Measurements from ENCODE around the gene CCR5. TPM values are rescaled to one million over a fixed set of nuclear protein-coding genes. Genes with fewer than 3 reads are reported as not detected.

Gene CCR5
- total RNA-seq, 1 experiment from 2014 or later = not detected

GRCh38 chr3:46420931-46421330 lies 50.2 kb downstream of the CCR5 start:
- CTCF ChIA-PET = no interaction called here
- no peaks in the 10 kb centered on the region for H3K9me3 ChIP-seq (ENCODE audit: low read length)
- DNase-seq (no peak), ATAC-seq (no peak)
- H3K9ac ChIP-seq (ENCODE audit: low read length) = no peak overlapping the region
- H4K20me1 ChIP-seq (ENCODE audit: low read length) = no peaks in the 10 kb centered on the region
- H3K4me2 ChIP-seq (ENCODE audit: low read length) = no peak overlapping the region
- TF ChIP-seq, protein P1, sequence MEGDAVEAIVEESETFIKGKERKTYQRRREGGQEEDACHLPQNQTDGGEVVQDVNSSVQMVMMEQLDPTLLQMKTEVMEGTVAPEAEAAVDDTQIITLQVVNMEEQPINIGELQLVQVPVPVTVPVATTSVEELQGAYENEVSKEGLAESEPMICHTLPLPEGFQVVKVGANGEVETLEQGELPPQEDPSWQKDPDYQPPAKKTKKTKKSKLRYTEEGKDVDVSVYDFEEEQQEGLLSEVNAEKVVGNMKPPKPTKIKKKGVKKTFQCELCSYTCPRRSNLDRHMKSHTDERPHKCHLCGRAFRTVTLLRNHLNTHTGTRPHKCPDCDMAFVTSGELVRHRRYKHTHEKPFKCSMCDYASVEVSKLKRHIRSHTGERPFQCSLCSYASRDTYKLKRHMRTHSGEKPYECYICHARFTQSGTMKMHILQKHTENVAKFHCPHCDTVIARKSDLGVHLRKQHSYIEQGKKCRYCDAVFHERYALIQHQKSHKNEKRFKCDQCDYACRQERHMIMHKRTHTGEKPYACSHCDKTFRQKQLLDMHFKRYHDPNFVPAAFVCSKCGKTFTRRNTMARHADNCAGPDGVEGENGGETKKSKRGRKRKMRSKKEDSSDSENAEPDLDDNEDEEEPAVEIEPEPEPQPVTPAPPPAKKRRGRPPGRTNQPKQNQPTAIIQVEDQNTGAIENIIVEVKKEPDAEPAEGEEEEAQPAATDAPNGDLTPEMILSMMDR (conservative IDR thresholded peaks at IDR 0.05; ENCODE audit: low read depth, low read length) = no peak
- no peak for TF ChIP-seq EZH2 (IDR thresholded peaks at IDR 0.05; ENCODE audit: low read length, unreplicated experiment)
- no peak for TF ChIP-seq EZH2phosphoT487 (IDR thresholded peaks at IDR 0.05; ENCODE audit: borderline replicate concordance, low read length)
- no peaks in the 10 kb centered on the region for H3F3A ChIP-seq (ENCODE audit: low read length, unreplicated experiment)
- POLR2A ChIA-PET (ENCODE audit: unreplicated experiment) = no interaction called here
- peaks cover 27% of the 10 kb centered on the region for H3K4me1 ChIP-seq (ENCODE audit: insufficient read depth, low read length)
- no peak overlapping the region for H3K27ac ChIP-seq (ENCODE audit: low read length)
- no peaks in the 10 kb centered on the region for H3K79me2 ChIP-seq (ENCODE audit: low read length)
- no peaks in the 10 kb centered on the region for H3K27me3 ChIP-seq (ENCODE audit: low read length)
- H2AFZ ChIP-seq (ENCODE audit: low read length) = no peak overlapping the region
- intact Hi-C loops (cut with micrococcal nuclease) = no loop called here
- no peaks in the 10 kb centered on the region for H3K36me3 ChIP-seq (ENCODE audit: low read depth, low read length)
- no peaks in the 10 kb centered on the region for H3K9me2 ChIP-seq (replicated peaks; ENCODE audit: low read length)
- BruUV-seq (replicated peaks) = no TSS peak
- no peak overlapping the region for H3K4me3 ChIP-seq (ENCODE audit: low read length)

- ATAC-seq = peak; percentile 100
- peaks cover 37% of the 10 kb centered on the region for H3K4me1 ChIP-seq (ENCODE audit: insufficient read depth, low read length)
- TF ChIP-seq, protein P1 (conservative IDR thresholded peaks at IDR 0.05; ENCODE audit: low read depth, low read length) = no peak
- no peak for TF ChIP-seq EZH2 (IDR thresholded peaks at IDR 0.05; ENCODE audit: low read length, unreplicated experiment)
- TF ChIP-seq EZH2phosphoT487 (IDR thresholded peaks at IDR 0.05; ENCODE audit: borderline replicate concordance, low read length) = no peak
- H3F3A ChIP-seq (ENCODE audit: low read length, unreplicated experiment) = no peaks in the 10 kb centered on the region
- H3K27ac ChIP-seq (ENCODE audit: low read length) = peak overlapping the region; percentile 72
- H3K36me3 ChIP-seq (ENCODE audit: low read depth, low read length) = no peaks in the 10 kb centered on the region
- no peak overlapping the region for H3K4me3 ChIP-seq (ENCODE audit: low read length)
- BruUV-seq (replicated peaks) = no TSS peak
- intact Hi-C loops (cut with micrococcal nuclease) = loop anchor here (2.0 kb wide), 1 partner anchor 16 kb away; the partner anchor contains the start of genes CCR5AS and CCRL2
- no peaks in the 10 kb centered on the region for H4K20me1 ChIP-seq (ENCODE audit: low read length)
- H2AFZ ChIP-seq (ENCODE audit: low read length) = peak overlapping the region; percentile 10; the same call in 1 of the 2 replicates
- H3K9me2 ChIP-seq (replicated peaks; ENCODE audit: low read length) = no peaks in the 10 kb centered on the region
- H3K79me2 ChIP-seq (ENCODE audit: low read length) = no peaks in the 10 kb centered on the region
- peak; percentile 97 for DNase-seq
- CTCF ChIA-PET = no interaction called here
- H3K9ac ChIP-seq (ENCODE audit: low read length) = no peak overlapping the region; the same call in 1 of the 2 replicates
- no peaks in the 10 kb centered on the region for H3K27me3 ChIP-seq (ENCODE audit: low read length)
- POLR2A ChIA-PET (ENCODE audit: unreplicated experiment) = no interaction called here
- H3K4me2 ChIP-seq (ENCODE audit: low read length) = no peak overlapping the region
- no peaks in the 10 kb centered on the region for H3K9me3 ChIP-seq (ENCODE audit: low read length)
Measured at GRCh38 chr3:46422617-46423016, 51.9 kb downstream of the CCR5 start.

DNA sequence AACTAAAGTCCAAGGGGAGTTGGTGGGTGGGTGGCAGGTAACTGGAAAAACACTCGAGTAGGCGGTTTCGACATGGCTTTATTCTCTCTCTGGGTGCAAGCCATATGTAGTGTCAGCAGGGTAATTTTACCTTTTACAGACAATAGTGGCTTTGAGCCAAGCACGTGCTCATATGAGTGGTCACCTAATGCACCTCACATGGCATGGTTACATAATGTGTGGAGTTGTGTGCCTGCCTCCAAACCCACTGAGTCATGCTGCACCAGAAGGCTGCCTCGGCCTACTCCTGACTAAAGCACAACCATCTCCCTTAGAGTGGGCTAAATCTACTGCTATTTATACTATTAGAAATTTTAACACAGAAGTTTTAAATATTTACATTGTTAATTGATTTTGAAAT lies 52.8 kb downstream of the CCR5 start:
- H3K4me2 ChIP-seq (ENCODE audit: low read length) = no peak overlapping the region
- no peaks in the 10 kb centered on the region for H3K9me3 ChIP-seq (ENCODE audit: low read length)
- intact Hi-C loops (cut with micrococcal nuclease) = loop anchor here (2.0 kb wide), 1 partner anchor 17 kb away; the partner anchor contains the start of genes CCR5AS and CCRL2
- no peak overlapping the region; the same call in 1 of the 2 replicates for H3K9ac ChIP-seq (ENCODE audit: low read length)
- ATAC-seq = no peak
- H3F3A ChIP-seq (ENCODE audit: low read length, unreplicated experiment) = no peaks in the 10 kb centered on the region
- no peaks in the 10 kb centered on the region for H3K9me2 ChIP-seq (replicated peaks; ENCODE audit: low read length)
- no peaks in the 10 kb centered on the region for H3K79me2 ChIP-seq (ENCODE audit: low read length)
- H4K20me1 ChIP-seq (ENCODE audit: low read length) = no peaks in the 10 kb centered on the region
- ChIA-PET CTCF (no interaction called here), POLR2A (ENCODE audit: unreplicated experiment) (no interaction called here)
- TF ChIP-seq, protein P1 (conservative IDR thresholded peaks at IDR 0.05; ENCODE audit: low read depth, low read length) = no peak
- TF ChIP-seq EZH2 (IDR thresholded peaks at IDR 0.05; ENCODE audit: low read length, unreplicated experiment) (no peak), EZH2phosphoT487 (IDR thresholded peaks at IDR 0.05; ENCODE audit: borderline replicate concordance, low read length) (no peak)
- DNase-seq = peak; percentile 73
- no peak overlapping the region for H2AFZ ChIP-seq (ENCODE audit: low read length)
- BruUV-seq (replicated peaks) = no TSS peak
- no peaks in the 10 kb centered on the region for H3K36me3 ChIP-seq (ENCODE audit: low read depth, low read length)
- no peaks in the 10 kb centered on the region for H3K27me3 ChIP-seq (ENCODE audit: low read length)
- H3K27ac ChIP-seq (ENCODE audit: low read length) = peak overlapping the region; percentile 59
- peaks cover 47% of the 10 kb centered on the region for H3K4me1 ChIP-seq (ENCODE audit: insufficient read depth, low read length)
- H3K4me3 ChIP-seq (ENCODE audit: low read length) = no peak overlapping the region
